ENCODE data around the gene LCE1E. TPM values are rescaled to one million over a fixed set of nuclear protein-coding genes. Genes with fewer than 3 reads are reported as not detected.

Gene LCE1E, protein sequence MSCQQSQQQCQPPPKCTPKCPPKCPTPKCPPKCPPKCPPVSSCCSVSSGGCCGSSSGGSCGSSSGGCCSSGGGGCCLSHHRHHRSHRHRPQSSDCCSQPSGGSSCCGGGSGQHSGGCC
- total RNA-seq = not detected in 2 replicates
- long read RNA-seq = 0 reads

DNA sequence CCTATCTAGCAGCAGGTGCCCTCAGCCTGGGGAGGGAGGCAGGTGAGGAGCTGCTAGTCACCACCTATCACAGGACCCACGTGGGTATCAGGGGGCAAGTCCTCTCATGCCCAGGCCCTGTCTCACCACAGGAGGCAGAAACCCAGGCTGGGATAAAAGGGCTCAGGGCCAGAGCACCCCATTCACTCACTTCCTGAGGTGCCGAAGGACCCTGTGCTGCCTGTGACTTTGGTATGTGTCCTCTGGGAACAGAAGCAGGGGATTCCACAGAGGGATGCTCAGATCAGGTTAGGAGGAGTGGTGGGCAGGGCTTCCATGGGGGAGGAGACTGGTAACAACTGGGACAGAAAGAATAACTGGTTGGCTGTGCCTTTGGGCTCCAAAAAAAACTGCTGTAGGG lies at the start of gene LCE1E:
LCE1E (plus strand) TSS at position 181 of the 400 bp plus-strand sequence. CDS start 1,043 bp downstream, outside the sequence.
- no peak within 1 kb of the TSS for H3K4me3 Mint-ChIP-seq
- H3K9me3 Mint-ChIP-seq = peaks cover 5% of the 10 kb centered on the region
- H3K36me3 Mint-ChIP-seq (ENCODE audit: low read depth) = no peaks in the 10 kb centered on the region
- H3K27ac Mint-ChIP-seq (ENCODE audit: unreplicated experiment) = no peak within 1 kb of the TSS
- TF ChIP-seq, protein P1, sequence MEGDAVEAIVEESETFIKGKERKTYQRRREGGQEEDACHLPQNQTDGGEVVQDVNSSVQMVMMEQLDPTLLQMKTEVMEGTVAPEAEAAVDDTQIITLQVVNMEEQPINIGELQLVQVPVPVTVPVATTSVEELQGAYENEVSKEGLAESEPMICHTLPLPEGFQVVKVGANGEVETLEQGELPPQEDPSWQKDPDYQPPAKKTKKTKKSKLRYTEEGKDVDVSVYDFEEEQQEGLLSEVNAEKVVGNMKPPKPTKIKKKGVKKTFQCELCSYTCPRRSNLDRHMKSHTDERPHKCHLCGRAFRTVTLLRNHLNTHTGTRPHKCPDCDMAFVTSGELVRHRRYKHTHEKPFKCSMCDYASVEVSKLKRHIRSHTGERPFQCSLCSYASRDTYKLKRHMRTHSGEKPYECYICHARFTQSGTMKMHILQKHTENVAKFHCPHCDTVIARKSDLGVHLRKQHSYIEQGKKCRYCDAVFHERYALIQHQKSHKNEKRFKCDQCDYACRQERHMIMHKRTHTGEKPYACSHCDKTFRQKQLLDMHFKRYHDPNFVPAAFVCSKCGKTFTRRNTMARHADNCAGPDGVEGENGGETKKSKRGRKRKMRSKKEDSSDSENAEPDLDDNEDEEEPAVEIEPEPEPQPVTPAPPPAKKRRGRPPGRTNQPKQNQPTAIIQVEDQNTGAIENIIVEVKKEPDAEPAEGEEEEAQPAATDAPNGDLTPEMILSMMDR (conservative IDR thresholded peaks at IDR 0.05) = no peak
- no peaks in the 10 kb centered on the region for H3K27me3 Mint-ChIP-seq (ENCODE audit: low read depth)
- DNase-seq (ENCODE audit: low read depth, low spot score) = no peak
- no peaks in the 10 kb centered on the region for H3K4me1 Mint-ChIP-seq

GRCh38 chr1:152737997-152738396 lies 48.1 kb upstream of the LCE1E start:
- H3K36me3 Mint-ChIP-seq (ENCODE audit: low read depth) = peaks cover 2% of the 10 kb centered on the region
- H3K4me1 Mint-ChIP-seq = no peaks in the 10 kb centered on the region
- no peaks in the 10 kb centered on the region for H3K27me3 Mint-ChIP-seq (ENCODE audit: low read depth)
- H3K4me3 Mint-ChIP-seq = no peak overlapping the region
- TF ChIP-seq, protein P1 (conservative IDR thresholded peaks at IDR 0.05) = no peak
- no peak for DNase-seq (ENCODE audit: low read depth, low spot score)
- H3K27ac Mint-ChIP-seq (ENCODE audit: unreplicated experiment) = no peak overlapping the region
- H3K9me3 Mint-ChIP-seq = peaks cover 27% of the 10 kb centered on the region

GRCh38 chr1:152739841-152740240 lies 46.2 kb upstream of the LCE1E start:
- Mint-ChIP-seq H3K4me1 (no peaks in the 10 kb centered on the region), H3K9me3 (peaks cover 31% of the 10 kb centered on the region), H3K4me3 (no peak overlapping the region), H3K27ac (ENCODE audit: unreplicated experiment) (no peak overlapping the region), H3K36me3 (ENCODE audit: low read depth) (peaks cover 2% of the 10 kb centered on the region), H3K27me3 (ENCODE audit: low read depth) (no peaks in the 10 kb centered on the region)
- TF ChIP-seq, protein P1 (conservative IDR thresholded peaks at IDR 0.05) = no peak
- no peak for DNase-seq (ENCODE audit: low read depth, low spot score)

DNA sequence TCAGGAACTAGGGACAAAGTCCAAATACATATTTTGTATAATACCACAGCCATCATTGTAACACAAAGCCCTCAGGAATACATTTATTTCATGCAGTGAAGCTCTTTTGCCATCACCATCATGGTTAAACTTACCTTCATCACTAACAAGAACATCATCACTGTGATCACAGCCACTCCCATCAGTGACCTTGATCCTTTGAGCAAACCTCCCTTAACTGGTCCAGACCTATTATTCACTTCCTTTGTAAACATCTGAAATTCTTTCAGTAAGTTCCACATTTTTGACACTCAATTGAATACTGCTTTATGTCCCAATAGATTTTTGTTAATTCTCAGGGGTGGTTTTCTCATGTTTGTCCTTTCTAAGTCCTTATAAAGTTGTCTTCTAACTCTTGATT lies 44.4 kb upstream of the LCE1E start:
- Mint-ChIP-seq H3K9me3 (peaks cover 33% of the 10 kb centered on the region), H3K36me3 (ENCODE audit: low read depth) (no peaks in the 10 kb centered on the region)

DNA sequence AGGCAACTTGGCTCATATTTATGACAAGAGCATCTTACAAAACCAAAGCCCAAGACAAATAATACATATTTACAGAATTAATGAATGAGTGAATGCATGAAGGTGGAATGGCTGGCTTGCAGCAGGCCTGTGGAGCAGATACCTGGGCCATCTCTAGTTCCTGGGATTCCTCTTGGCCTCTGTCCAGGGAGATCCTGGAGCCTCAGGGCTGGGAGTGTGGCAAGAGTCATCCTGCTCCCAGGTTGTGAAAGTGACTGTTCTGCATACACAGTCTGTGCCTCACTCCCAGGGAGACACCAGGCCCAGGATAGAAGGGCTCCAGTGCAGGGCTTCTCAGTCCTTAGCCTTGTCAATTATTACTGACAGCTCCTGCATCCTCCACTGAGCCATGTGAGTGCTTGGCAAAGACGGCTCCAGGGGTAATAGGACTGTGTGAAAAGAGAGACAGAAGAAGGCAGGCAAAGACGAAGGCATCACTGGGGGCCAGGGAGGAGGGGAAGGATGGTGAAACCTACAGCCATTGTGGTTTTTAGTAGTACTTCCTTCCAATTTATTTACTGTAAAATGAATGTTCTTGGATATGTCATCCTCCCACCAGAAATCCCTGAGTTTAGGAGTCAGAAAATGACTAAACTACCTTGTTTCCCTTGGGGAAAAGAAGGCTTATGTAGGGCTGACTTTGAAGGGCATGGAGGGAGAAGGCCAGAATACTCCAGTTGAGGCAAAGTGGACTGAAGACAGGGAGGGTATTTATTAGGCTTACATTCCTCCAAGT lies 42.5 kb upstream of the LCE1E start:
- peaks cover 3% of the 10 kb centered on the region for H3K36me3 Mint-ChIP-seq (ENCODE audit: low read depth)

More for the DNA sequence above, 44.4 kb upstream of the LCE1E start:
- H3K4me3 Mint-ChIP-seq = no peak overlapping the region
- H3K27ac Mint-ChIP-seq (ENCODE audit: unreplicated experiment) = no peak overlapping the region
- DNase-seq (ENCODE audit: low read depth, low spot score) = no peak
- TF ChIP-seq, protein P1 (conservative IDR thresholded peaks at IDR 0.05) = no peak
- H3K4me1 Mint-ChIP-seq = no peaks in the 10 kb centered on the region
- no peaks in the 10 kb centered on the region for H3K27me3 Mint-ChIP-seq (ENCODE audit: low read depth)

More for the DNA sequence above, 42.5 kb upstream of the LCE1E start:
- no peak for DNase-seq (ENCODE audit: low read depth, low spot score)
- H3K4me1 Mint-ChIP-seq = no peaks in the 10 kb centered on the region
- TF ChIP-seq, protein P1 (conservative IDR thresholded peaks at IDR 0.05) = no peak
- H3K4me3 Mint-ChIP-seq = no peak overlapping the region
- peaks cover 33% of the 10 kb centered on the region for H3K9me3 Mint-ChIP-seq
- H3K27ac Mint-ChIP-seq (ENCODE audit: unreplicated experiment) = no peak overlapping the region
- no peaks in the 10 kb centered on the region for H3K27me3 Mint-ChIP-seq (ENCODE audit: low read depth)

All from neural crest cell (in vitro differentiated cells).